ENCODE results near the gene C20orf173. TPM values are rescaled to one million over a fixed set of nuclear protein-coding genes. Genes with fewer than 3 reads are reported as not detected.

The C20orf173 gene, protein sequence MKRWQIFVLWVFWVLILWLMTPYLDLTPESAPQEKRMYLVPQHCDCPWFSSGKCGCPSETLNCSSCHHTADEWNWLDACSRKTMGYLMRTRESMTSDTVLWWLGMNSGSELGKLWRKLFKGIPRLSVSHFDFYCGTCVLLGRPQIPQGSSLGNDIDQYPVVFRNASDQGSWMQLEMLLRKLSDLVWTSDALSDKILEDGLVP
- not detected for total RNA-seq
- polyA plus RNA-seq, result not detected
- total RNA-seq, result 0 reads per million in 6 experiments

- POLR2A ChIA-PET, result no interaction called here
These were observed at the start of gene C20orf173 for GRCh38 chr20:35529552-35529951. C20orf173 (minus strand) TSS chr20:35529652; CDS start chr20:35529373, 279 bp downstream.

DNA sequence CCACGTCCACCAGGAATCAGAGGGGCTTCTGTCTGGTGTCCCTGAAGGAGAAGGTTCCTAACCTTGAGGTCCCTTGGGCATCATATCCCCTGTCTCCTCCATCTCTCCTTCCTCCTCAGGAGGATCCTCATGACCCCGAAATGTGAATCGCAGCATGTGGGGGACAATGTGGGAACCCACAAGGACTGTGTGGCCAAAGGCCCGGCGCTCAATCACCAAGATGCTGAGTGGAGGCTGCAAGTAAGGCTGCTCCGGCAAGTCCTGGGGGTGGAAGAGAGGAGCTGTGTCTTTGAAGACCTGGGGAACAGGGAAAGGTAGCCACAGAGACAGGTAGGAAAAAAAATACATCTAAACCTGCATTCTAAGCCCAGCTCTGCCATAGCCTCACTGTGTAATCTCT is 49.7 kb upstream of the C20orf173 start:
- Mint-ChIP-seq H3K27ac (no peak overlapping the region), H3K9me3 (peaks cover 0 to 21% (median 10%) of the 10 kb centered on the region in 9 donors), H3K27me3 (no peaks in the 10 kb centered on the region), H3K4me3 (no peak overlapping the region), H3K4me1 (no peaks in the 10 kb centered on the region), H3K36me3 (no peaks in the 10 kb centered on the region)
- DNase-seq (no peak), ATAC-seq (no peak)
- POLR2A ChIA-PET, result no interaction called here

More at GRCh38 chr20:35529552-35529951, at the start of gene C20orf173:
- Mint-ChIP-seq H3K4me1 (no peaks in the 10 kb centered on the region), H3K27me3 (no peaks in the 10 kb centered on the region), H3K27ac (peak within 1 kb of the TSS in 1 of 10 donors; percentile 2), H3K9me3 (no peaks in the 10 kb centered on the region), H3K4me3 (no peak within 1 kb of the TSS), H3K36me3 (no peaks in the 10 kb centered on the region)
- ATAC-seq (no peak), DNase-seq (no peak)

DNA sequence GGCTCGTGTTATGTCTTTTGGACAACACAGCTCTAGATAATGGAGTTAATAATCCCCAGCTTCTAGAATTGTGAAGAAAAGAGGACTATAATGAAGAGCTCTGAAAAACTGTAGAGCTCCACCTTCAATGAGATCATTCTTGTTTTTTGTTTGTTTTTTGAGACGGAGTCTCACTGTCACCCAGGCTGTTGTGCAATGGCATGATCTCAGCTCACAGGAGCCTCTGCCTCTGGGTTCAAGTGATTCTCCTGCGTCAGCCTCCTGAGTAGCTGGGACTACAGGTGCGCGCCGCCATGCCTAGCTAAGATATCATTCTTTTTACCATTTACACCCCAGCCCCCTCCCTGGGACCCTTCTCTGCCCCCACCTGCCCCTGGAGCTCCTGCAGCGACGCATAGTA is 49.0 kb upstream of the C20orf173 start:
- Mint-ChIP-seq H3K4me3 (no peak overlapping the region), H3K4me1 (no peaks in the 10 kb centered on the region), H3K36me3 (peaks cover 0 to 3% (median 0%) of the 10 kb centered on the region in 3 donors), H3K27ac (no peak overlapping the region), H3K27me3 (no peaks in the 10 kb centered on the region), H3K9me3 (peaks cover 0 to 23% (median 11%) of the 10 kb centered on the region in 9 donors)
- POLR2A ChIA-PET, result no interaction called here
- DNase-seq (no peak), ATAC-seq (no peak)

DNA sequence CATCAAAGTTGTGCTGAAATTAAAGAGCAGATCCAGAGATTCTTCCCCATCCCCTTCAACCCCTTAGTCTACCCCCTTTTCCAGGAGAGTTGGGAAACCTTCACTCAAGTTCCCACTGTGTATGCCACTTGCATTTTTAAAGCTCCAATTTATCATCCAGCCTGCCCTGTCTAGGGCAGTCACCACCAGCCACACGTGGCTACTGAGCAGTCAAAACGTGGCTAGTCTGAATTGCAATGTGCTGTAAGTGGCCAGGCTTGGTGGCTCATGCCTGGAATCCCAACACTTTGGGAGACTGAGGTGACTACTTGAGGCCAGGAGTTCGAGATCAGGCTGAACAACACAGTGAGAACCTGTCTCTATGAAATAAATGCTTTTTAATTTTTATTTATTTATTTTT is 47.4 kb upstream of the C20orf173 start:
- POLR2A ChIA-PET, result no interaction called here
- Mint-ChIP-seq H3K4me3 (no peak overlapping the region), H3K36me3 (peaks cover 0 to 7% (median 5%) of the 10 kb centered on the region in 3 donors), H3K27ac (no peak overlapping the region), H3K9me3 (peaks cover 3 to 30% (median 12%) of the 10 kb centered on the region in 9 donors), H3K27me3 (no peaks in the 10 kb centered on the region), H3K4me1 (no peaks in the 10 kb centered on the region)
- ATAC-seq, result no peak
- no peak for DNase-seq

- H3K27me3 Mint-ChIP-seq, result no peaks in the 10 kb centered on the region
- ATAC-seq (no peak), DNase-seq (no peak)
- peaks cover 0 to 7% (median 5%) of the 10 kb centered on the region in 3 donors for H3K36me3 Mint-ChIP-seq
- POLR2A ChIA-PET, result no interaction called here
- peaks cover 0 to 31% (median 11%) of the 10 kb centered on the region in 9 donors for H3K9me3 Mint-ChIP-seq
- no peak overlapping the region for H3K4me3 Mint-ChIP-seq
- no peak overlapping the region for H3K27ac Mint-ChIP-seq
- H3K4me1 Mint-ChIP-seq, result no peaks in the 10 kb centered on the region
These were observed 46.5 kb upstream of the C20orf173 start for GRCh38 chr20:35575958-35576357.

DNA sequence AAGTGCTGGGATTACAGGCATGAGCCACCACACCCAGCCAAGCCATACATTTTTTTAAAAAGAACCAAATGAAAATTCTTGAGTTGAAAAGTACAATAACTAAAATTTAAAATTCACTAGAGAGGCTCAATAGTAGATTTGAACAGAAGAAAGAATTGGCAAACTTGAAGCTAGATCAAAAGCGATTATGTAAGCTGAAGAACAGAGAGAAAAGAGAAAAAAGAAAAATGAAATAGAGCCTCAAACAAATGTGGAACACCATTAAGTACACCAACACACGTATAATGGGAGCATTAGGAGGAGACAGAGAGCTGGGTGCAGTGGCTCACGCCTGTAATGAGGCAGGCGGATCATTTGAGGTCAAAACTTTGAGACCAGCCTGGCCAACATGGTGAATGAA is 43.4 kb upstream of the C20orf173 start:
- POLR2A ChIA-PET, result no interaction called here
- Mint-ChIP-seq H3K4me3 (no peak overlapping the region), H3K9me3 (peaks cover 0 to 27% (median 11%) of the 10 kb centered on the region in 9 donors), H3K27ac (no peak overlapping the region), H3K4me1 (no peaks in the 10 kb centered on the region), H3K36me3 (peaks cover 0 to 7% (median 5%) of the 10 kb centered on the region in 3 donors), H3K27me3 (peaks cover 0 to 1% (median 0%) of the 10 kb centered on the region in 5 donors)
- DNase-seq, result no peak
- no peak for ATAC-seq

- peaks cover 0 to 7% (median 5%) of the 10 kb centered on the region in 3 donors for H3K36me3 Mint-ChIP-seq
- peaks cover 0 to 1% (median 0%) of the 10 kb centered on the region in 5 donors for H3K27me3 Mint-ChIP-seq
- peak overlapping the region in 1 of 10 donors; percentile 25 for H3K27ac Mint-ChIP-seq
- H3K9me3 Mint-ChIP-seq, result peaks cover 0 to 27% (median 11%) of the 10 kb centered on the region in 9 donors
- no peak for ATAC-seq
- no peaks in the 10 kb centered on the region for H3K4me1 Mint-ChIP-seq
- POLR2A ChIA-PET, result interaction anchor here (0.5 to 0.6 kb wide), 2 partner anchors 268 to 1785 kb away, joined by 4 to 8 read pairs; no protein-coding TSS in a partner anchor
- no peak overlapping the region for H3K4me3 Mint-ChIP-seq
- no peak for DNase-seq
These were observed 42.1 kb upstream of the C20orf173 start for GRCh38 chr20:35571555-35571954.

- Mint-ChIP-seq H3K36me3 (peaks cover 0 to 5% (median 4%) of the 10 kb centered on the region in 3 donors), H3K9me3 (peaks cover 0 to 18% (median 5%) of the 10 kb centered on the region in 9 donors), H3K27ac (no peak overlapping the region), H3K27me3 (peaks cover 0 to 1% (median 0%) of the 10 kb centered on the region in 5 donors), H3K4me1 (peaks cover 0 to 2% (median 0%) of the 10 kb centered on the region in 4 donors), H3K4me3 (no peak overlapping the region)
- ATAC-seq (no peak), DNase-seq (no peak)
- POLR2A ChIA-PET, result no interaction called here
These were observed 39.2 kb upstream of the C20orf173 start for GRCh38 chr20:35568645-35569044.

GRCh38 chr20:35564905-35565304 is 35.5 kb upstream of the C20orf173 start:
- ATAC-seq, result no peak
- POLR2A ChIA-PET, result no interaction called here
- no peak for DNase-seq
- H3K36me3 Mint-ChIP-seq, result no peaks in the 10 kb centered on the region
- H3K27ac Mint-ChIP-seq, result no peak overlapping the region
- H3K4me3 Mint-ChIP-seq, result no peak overlapping the region
- peaks cover 0 to 6% (median 3%) of the 10 kb centered on the region in 4 donors for H3K4me1 Mint-ChIP-seq
- no peaks in the 10 kb centered on the region for H3K9me3 Mint-ChIP-seq
- H3K27me3 Mint-ChIP-seq, result peaks cover 0 to 1% (median 0%) of the 10 kb centered on the region in 5 donors

- no peak for ATAC-seq
- Mint-ChIP-seq H3K27ac (no peak overlapping the region), H3K4me3 (no peak overlapping the region), H3K36me3 (no peaks in the 10 kb centered on the region), H3K9me3 (no peaks in the 10 kb centered on the region), H3K4me1 (peaks cover 0 to 6% (median 3%) of the 10 kb centered on the region in 4 donors), H3K27me3 (peaks cover 0 to 1% (median 0%) of the 10 kb centered on the region in 5 donors)
- POLR2A ChIA-PET, result no interaction called here
- no peak for DNase-seq
These were observed 34.4 kb upstream of the C20orf173 start for GRCh38 chr20:35563834-35564233.

DNA sequence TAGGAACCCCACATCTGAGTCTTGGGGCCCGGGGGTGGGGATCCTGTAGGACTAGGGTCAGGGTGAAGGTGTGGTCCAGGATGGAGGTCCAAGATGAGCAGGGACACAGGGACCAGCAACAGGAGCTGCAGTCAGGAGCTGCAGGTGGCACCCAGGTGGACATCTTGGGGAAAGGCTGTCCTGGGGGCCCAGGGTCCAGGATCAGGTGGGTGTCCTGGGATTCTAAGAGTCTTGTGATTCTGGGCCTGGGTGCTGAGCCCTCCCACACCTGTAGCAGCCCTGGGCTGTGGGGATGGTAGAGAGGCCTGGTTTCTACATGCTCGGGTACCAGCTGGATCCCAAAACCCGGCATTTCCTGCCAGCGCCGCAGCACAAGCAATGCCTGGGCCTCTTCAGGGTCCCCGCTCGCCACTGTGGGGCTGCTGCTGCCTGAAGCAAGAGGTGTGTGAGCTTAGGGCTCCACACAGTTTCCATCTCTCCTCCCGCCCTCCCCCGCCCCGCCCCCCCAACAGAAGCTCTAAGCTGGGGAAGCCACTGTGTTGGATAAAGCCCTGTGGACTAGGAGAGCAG is 33.2 kb upstream of the C20orf173 start:
- POLR2A ChIA-PET, result interaction anchor here (0.5 to 1.3 kb wide), 2 partner anchors 57 to 257 kb away, joined by 3 read pairs; no protein-coding TSS in a partner anchor
- Mint-ChIP-seq H3K4me1 (peaks cover 0 to 6% (median 3%) of the 10 kb centered on the region in 4 donors), H3K27ac (no peak overlapping the region), H3K9me3 (no peaks in the 10 kb centered on the region), H3K4me3 (no peak overlapping the region), H3K36me3 (peaks cover 0 to 4% (median 0%) of the 10 kb centered on the region in 3 donors), H3K27me3 (no peaks in the 10 kb centered on the region)
- ATAC-seq, result no peak
- DNase-seq, result peak in 1 of 10 donors; percentile 54

DNA sequence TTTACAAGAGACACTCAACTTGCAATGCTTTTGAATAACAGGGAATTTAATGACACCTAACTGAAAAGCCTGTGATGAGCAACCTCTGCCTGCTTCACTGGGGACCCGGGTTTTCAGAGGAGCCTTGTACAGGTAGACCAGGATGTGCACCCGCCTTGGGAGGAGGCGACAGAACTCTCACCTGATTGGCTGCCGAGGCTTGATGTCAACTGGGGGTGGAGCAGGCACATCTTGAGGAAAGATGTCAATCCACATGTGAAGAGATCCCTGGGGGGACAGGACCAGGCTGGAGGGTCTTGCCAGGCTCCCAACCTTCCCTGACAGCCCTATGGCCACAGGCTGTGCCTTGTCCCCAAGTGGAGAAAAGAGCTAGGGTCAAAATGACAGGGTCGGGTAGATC is 32.2 kb upstream of the C20orf173 start:
- H3K9me3 Mint-ChIP-seq, result no peaks in the 10 kb centered on the region
- peaks cover 0 to 6% (median 3%) of the 10 kb centered on the region in 4 donors for H3K4me1 Mint-ChIP-seq
- ATAC-seq, result no peak
- peaks cover 0 to 10% (median 3%) of the 10 kb centered on the region in 3 donors for H3K36me3 Mint-ChIP-seq
- H3K27ac Mint-ChIP-seq, result peak overlapping the region in 1 of 10 donors; percentile 42
- POLR2A ChIA-PET, result interaction anchor here (0.5 to 1.3 kb wide), 3 partner anchors 43 to 73 kb away, joined by 3 read pairs; no protein-coding TSS in a partner anchor
- DNase-seq, result no peak
- no peaks in the 10 kb centered on the region for H3K27me3 Mint-ChIP-seq
- H3K4me3 Mint-ChIP-seq, result no peak overlapping the region

- Mint-ChIP-seq H3K27me3 (no peaks in the 10 kb centered on the region), H3K9me3 (no peaks in the 10 kb centered on the region), H3K27ac (no peak overlapping the region), H3K4me1 (peaks cover 0 to 6% (median 3%) of the 10 kb centered on the region in 4 donors), H3K4me3 (no peak overlapping the region), H3K36me3 (peaks cover 0 to 14% (median 3%) of the 10 kb centered on the region in 3 donors)
- ATAC-seq, result peak; percentile 71 to 74
- POLR2A ChIA-PET, result interaction anchor here (0.6 kb wide), 1 partner anchor 44 kb away, joined by 3 read pairs; no protein-coding TSS in a partner anchor
- DNase-seq, result peak in 4 of 10 donors; percentile 12 to 34 (median 22)
These were observed 31.8 kb upstream of the C20orf173 start for GRCh38 chr20:35561268-35561667.
